SK-MEL-5 (cell line): ENCODE results near the gene TBCK. TPM values are rescaled to one million over a fixed set of nuclear protein-coding genes. Genes with fewer than 3 reads are reported as not detected.

Experiments
- DNase-seq: peaks from one replicate; pipeline ENCODE4 v3.0.0-alpha.2; 2016; ENCODE audit warnings: low read depth, low spot score
- in situ Hi-C: cut with HindIII; loops from 2 replicates; pipeline ENCODE4 v1.10.0; 2016; ENCODE audit warnings: low sequenced_read_pairs, high pct_unique_total_duplicates, low pct_unique_long_range_greater_than_20kb
- polyA plus RNA-seq, 2 experiments: library from polyadenylated mRNA; depleted of rRNA; stranded (reverse); fragments of >200 nt; gene quantifications; 2 replicates each; pipeline ENCODE4 v1.2.3, GENCODE V29; 2015
- total RNA-seq: library from RNA; depleted of rRNA; stranded (reverse); fragments of >200 nt; shearing (Covaris generic); gene quantifications from 2 replicates; pipeline ENCODE4 v1.2.3, GENCODE V29; 2014; rRNA removed

TBCK gene
- total RNA-seq, result 20.1 and 22.1 TPM in 2 replicates
- 6.7 and 8.9 TPM in 2 replicates for polyA plus RNA-seq (2015; cell fraction: cytosol; rRNA removed)
- polyA plus RNA-seq (2015; cell fraction: nucleus; rRNA removed), result 55.7 and 60.2 TPM in 2 replicates

DNA sequence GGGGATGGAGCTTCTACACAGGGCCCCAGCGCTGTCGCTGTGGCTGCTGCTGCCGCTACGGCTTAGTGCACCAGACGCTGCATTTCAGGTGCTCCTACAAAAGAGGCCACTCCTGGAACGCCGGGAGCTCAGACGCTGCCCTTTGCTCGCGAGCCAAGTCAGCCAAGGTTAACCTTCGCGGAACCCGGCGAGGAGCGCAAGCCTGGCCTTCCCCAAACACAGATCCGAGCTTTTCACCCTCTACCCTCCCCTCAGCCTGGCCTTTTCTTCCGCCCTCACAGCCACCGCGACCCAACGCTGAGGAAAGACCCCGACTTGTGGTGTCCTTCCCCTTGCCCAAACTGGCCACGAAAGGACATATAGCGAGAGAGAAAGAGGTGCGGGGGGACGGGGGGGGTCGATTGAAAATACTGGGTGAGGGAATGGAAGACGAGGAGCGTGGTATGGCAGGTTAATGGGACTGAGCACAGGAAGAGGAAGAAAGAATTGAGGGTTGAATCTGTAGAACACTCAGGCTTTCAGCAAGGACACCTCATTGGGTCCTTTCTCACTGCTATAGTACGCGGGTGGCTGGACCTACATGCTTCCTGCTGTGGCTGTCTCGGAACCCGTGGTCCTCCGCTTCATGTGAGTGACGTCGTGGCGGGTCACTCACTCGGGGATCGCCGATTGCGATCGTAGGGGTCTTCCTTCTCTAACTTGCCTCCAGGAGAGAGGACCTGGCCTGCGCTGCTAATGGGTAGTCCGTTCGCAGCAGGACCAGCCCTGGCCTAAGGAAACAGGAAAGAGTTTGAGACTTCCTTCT, at the start of gene TBCK, which contains the start of gene AIMP1:
Gene TBCK, minus strand, starts transcription at position 242 of the 805 bp plus-strand sequence. CDS start 7,249 bp downstream, outside the sequence.
Gene AIMP1, plus strand, starts transcription at position 583 of the 805 bp plus-strand sequence. CDS start 8,460 bp downstream, outside the sequence.
- DNase-seq, result peak; percentile 89
- in situ Hi-C loops, result no loop called here

DNA sequence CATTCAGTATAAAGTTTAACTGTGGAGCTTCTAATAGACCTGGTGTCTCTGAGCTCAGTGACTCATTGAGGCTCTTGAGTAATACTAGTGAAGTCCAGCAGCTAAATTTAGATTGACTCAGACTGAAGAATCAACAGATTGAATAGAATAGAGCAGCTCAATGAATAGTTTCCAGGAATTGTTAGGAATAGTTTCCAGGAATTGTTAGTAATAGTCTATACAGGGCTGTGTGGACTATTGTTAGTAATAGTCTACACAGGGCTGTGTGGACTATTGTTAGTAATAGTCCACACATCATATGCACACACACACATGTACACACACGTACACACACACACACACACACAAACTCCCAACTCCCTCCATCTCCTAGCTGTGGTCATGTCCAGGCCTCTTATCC, 49.6 kb upstream of the TBCK start:
- DNase-seq, result peak; percentile 74
- in situ Hi-C loops, result no loop called here

DNA sequence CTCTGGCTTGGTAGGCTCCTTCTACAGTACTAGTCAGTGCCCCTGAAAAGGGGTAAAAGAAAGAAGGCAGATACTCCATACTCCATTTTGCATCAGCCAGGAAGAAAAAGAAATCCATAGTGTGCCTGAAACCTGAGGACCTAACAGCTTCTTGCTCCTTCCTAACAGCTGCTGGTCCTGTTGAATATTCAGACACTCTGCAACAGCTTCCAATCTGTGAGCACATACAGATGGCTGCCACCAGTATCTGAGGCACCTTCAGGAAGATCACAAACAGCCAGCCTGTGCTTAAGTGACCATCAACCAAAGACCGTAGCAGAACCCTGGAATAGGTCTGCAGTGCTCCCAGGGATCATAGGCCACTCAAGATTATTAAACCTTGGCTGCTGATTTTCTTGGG, 48.3 kb upstream of the TBCK start:
- in situ Hi-C loops, result no loop called here
- no peak for DNase-seq

DNA sequence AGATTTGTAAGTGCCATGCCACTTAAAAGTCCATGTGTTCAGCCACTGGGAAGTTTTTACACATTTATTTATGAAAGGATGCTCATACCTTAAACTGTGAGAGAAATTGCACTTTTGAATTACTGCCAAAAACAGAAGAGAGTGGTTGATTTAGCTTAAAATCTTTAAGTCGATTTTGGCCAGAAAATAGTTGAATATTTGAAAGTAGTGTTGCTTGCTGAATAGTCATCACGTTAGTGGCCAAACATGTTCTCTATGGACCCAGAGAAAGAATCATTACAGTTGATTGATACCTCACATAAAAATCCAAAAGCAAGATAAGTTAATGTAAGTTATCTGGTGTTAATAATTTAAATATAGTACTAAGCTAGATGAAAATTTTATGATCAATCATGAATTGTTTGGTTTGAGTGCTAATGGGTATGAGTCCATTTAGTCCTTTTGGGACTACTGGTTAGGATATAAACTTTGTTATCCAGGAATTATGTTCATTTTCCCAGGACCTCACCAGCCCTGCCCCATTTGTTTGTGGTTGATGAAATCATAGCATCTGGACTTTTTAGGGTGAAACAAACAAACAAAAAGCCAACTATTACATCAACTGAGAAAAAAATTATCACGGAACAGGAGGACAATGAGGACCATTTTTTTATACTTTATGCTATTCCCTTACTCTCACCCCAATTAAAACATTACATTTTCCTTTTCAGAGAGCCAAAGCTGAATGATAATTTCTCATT, 46.2 kb upstream of the TBCK start:
- in situ Hi-C loops, result no loop called here

DNA sequence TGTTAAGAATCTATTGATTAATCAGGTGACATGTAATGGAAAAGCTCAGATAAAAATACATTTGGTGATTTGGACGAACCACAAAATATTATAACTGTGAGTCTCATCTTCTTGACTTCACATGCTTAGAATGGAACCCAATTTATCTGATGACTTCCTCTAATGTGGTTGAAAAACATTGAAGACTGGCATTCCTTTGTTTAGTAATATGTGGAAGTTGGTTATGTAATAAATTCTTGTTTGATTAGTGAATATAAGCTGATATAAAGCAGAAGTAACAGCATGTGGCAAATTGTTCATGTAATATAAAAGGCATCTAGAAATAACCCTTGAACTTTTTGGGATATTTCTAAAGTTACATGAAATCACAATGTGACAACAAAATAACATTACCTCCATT, 42.9 kb upstream of the TBCK start:
- in situ Hi-C loops, result no loop called here
- no peak for DNase-seq

More for the DNA sequence above, 46.2 kb upstream of the TBCK start:
- DNase-seq, result no peak

DNA sequence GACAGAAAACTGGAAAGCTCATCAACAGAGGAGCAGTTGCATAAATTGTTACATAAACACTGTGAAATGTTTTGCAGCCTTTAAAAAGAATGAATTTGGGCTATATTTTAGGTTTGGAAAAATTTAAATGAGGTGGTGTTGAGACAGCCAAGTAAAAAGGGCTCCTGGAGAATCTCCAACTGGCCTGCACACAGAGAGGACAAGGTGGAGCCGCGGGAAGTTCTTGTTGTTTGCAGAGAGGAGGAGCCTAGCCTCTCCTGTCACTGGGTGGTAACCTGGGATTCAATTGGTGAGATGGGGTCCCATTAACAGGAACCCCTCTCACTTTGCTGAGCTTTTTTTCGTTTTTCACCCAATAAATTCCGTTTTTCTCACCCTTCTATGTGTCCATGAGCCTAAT, 39.2 kb upstream of the TBCK start:
- in situ Hi-C loops, result no loop called here
- DNase-seq, result no peak

DNA sequence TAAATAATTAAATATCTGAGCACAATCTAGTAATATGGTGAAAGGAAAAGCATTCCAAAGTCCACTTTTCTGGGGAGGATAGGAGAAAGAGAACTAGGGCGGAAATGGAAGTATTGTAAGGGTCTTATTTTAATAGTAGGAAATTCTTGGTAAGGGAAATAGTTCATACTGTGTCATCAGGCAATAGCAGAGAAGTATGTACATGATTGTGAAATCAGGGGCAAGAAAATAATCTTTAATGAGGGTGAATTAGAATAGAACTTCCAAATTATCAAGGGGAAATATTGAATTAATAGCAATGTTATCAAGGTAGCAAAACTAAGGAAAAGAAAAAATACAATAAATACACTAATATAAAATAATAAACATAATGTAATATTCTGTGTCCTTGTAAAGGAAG, 37.8 kb upstream of the TBCK start:
- in situ Hi-C loops, result no loop called here
- no peak for DNase-seq

DNA sequence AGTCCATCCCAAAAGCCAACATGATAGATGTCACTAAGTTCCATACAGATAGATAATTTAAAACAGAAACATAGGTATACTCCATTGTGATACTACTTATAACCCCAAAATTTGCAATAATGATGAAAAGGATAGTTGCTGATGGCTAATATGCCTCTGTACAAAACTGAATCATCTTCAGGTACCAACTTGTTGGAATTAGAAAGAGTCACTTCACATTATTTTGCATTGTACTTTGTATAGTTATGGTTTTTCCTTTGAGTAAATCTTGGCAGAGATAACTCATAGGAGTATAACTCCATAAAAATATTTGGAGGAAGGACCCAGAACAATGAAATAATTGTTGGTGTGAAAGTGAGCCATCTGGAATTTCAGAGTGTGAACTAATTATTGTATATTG, 35.0 kb upstream of the TBCK start:
- no peak for DNase-seq
- in situ Hi-C loops, result no loop called here

DNA sequence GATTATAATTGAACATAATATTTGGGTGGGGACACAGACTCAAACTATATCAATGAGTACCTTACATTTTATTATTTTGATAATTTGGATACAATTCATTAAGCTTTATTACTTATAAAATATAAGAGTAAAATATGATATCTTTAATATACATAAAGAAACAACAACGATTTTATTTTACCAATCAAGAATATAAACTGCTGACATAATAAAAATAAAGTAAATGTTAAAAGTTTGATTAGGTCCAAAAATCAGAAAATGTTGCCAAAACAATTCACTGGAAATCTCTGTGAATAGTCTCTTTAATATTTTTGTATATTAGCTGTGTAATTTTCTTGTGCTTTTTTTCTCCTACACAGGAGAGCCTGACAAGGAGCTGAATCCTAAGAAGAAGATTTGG, 31.2 kb upstream of the TBCK start:
- in situ Hi-C loops, result no loop called here

DNA sequence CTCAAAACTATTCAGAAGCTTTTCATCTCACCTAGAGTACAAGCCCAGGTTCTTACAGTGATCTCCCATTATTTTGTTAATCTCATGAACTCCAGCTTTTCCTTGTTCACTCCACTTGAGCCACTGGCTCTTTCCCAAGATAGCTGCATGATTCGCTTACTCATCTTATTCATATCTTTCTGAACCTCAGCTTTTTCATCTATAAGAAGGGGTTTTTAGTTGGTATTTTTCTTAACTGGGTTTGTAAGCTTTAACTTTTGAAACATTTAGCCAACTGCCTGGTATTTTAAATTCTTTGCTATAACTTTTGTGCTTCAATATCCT, 28.6 kb upstream of the TBCK start:
- DNase-seq, result no peak
- in situ Hi-C loops, result no loop called here

More for the DNA sequence above, 31.2 kb upstream of the TBCK start:
- no peak for DNase-seq

DNA sequence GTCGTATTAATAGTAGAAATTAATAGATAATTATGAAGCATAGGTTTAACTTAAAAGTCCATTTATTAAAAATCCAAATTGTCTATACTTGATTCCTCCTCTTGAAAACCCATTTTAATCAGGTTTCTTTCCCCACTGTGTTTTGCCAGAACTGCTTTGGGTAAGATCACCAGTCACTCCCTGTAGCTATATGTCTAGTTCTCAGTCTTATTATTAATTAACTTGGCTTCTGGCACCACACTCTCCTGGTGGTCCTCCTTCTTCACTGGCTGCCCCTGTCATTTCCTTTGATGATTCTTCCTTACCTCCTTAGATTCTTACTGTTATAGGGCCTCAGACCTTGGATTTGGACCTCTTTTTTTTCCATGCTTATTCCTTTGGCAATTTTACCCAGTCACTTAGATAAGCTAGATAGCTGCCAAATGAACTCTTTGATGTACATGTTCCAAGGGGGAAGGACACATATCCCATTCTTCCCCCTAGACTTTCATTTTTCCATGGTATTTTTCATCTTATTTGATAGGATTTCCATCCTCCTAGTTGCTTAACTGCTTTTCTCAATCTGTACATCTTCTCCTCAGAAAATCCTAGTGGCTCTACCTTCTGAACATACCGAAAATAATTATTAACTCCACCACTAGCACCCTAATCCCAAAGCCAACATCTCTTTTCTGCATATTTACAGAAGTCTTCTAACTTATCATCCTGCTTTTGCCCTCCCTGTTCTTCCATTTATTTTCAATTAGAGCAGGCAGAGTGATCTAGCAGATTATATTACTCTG, 28.0 kb upstream of the TBCK start:
- no peak for DNase-seq

DNA sequence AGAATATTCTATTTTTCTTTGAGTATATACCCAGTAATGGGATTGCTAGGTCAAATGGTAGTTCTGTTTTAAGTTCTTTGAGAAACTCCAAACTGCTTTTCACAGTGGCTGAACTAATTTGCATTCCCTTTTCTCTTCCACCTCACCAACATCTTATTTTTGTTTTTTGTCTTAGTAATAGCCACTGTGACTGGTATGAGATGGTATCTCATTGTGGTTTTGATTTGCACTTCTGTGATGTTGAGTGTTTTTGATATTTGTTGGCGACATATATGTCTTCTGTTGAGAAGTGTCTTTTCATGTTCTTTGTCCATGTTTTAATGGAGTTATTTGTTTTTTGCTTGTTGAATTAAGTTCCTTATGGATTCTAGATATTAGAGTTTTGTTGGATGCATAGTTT, 24.8 kb upstream of the TBCK start:
- in situ Hi-C loops, result no loop called here
- no peak for DNase-seq

More for the DNA sequence above, 28.0 kb upstream of the TBCK start:
- in situ Hi-C loops, result no loop called here

DNA sequence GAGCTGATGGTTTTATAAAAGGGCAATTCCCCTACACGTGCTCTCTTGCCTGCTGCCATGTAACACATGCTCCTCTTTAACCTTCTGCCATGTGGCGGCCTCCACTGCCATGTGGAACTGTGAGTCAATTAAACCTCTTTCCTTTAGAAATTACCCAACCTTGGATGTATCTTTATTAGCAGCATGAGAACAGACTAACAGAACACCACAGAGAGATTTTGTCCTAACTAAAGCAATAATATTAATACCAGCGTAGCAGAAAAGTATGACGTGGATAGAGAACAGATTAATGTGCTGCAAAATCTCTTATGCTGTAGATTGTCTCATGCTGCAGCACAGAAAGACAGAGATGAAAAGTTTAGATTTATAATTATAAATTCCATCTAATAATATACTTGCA, 23.4 kb upstream of the TBCK start:
- in situ Hi-C loops, result no loop called here
- no peak for DNase-seq

DNA sequence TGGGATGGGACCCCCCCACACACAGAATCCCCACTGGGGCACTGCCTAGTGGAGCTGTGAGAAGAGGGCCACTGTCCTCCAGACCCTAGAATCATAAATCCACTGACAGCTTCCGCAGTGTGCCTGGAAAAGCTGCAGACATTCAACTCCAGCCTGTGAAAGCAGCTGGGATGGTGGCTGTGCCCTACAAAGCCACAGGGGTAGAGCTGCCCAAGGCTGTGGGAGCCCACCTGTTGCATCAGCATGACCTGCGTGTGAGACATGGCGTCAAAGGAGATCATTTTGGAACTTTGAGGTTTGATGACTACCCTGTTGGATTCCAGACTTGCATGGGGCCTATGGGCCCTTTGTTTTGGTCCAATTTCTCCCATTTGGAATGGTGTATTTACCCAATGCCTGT, 22.7 kb upstream of the TBCK start:
- in situ Hi-C loops, result no loop called here
- no peak for DNase-seq

DNA sequence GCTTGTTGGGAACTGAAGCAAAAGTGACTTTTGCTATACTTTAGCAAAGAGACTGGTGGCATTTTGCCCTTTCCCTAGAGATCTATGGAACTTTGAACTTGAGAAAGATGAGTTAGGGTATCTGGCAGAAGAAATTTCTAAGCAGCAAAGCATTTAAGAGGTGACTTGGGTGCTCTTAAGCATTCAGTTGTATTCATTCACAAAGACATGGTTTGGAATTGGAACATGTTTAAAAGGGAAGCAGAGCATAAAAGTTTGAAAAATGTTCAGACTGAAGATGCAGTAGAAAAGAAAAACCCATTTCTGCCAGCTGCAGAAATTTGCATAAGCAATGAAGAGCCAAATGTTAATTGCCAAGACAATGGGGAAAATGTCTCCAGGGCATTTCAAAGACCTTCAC, 21.9 kb upstream of the TBCK start:
- in situ Hi-C loops, result no loop called here
- no peak for DNase-seq

DNA sequence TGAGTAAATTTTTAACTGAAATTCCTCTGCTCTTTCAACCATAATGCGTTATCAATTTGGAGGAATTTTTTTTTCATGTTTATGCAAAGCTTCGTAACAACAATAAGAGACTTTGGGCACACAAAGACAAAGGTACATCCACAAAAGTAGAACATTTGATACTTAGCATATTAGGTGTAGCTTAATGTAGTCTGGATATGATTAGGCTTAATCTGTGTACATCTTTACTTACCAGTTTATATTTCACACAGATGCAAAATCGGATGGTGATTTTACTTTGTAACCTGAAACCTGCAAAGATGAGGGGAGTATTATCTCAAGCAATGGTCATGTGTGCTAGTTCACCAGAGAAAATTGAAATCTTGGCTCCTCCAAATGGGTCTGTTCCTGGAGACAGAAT, 20.6 kb upstream of the TBCK start:
- in situ Hi-C loops, result no loop called here
- no peak for DNase-seq

DNA sequence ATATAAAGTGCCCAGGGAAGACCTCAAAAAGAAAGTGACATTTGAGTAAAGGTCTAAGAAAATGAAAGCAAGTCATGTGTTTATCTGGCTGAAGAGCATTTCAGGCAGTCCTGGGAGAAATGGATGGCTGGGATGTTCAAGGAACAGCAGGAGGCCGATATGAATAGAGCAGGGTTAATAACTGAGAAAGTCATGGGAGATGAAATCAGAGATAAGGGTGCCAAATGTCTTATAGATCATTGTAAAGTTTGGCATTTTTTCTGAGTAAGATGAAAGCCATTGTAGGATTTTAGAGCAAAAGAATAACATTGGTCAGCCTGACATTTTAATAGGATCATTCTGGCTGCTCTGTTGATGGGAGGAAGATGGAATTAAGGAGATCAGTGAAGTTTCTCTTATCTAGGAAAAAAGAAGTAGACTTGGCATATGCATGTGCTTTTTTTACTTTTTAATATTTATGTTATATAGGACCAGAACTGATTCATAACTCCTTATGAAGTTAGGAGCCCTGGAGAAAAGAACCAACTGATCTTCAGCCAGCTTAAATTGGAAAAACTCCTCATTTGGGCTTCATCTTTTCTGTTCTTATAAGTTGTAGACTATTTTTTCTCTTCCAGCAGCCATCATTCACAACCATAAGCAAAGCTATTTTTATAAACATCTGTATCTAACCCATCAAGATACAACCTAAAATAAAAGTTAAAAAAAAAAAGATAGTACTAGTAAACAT, 18.9 kb upstream of the TBCK start:
- peak; percentile 74 for DNase-seq
- in situ Hi-C loops, result no loop called here
